Small intestine (tissue), 7 donors: ENCODE measurements around the gene WFDC10A. TPM values are rescaled to one million over a fixed set of nuclear protein-coding genes. Genes with fewer than 3 reads are reported as not detected.
"Not testable (repeated sequence)": the region's sequence is repeated elsewhere in the genome, so short reads cannot be mapped to it uniquely, and the experiment has no call there.

Experiments used
- DNase-seq, 2 donors: peaks; one replicate each; pipeline versions ENCODE4 v3.0.0 to v3.0.0-alpha.2; 2013
- FAIRE-seq: peaks from 2 replicates; lab custom pipeline; 2012; peaks lifted over from hg19 to GRCh38; lab: Jason Lieb, UNC
- H3K27ac ChIP-seq, 3 donors: one replicate each; pipeline ENCODE4 v1.5.1; 2013; ENCODE audit warnings: low read length in 2 of 3, mild to moderate bottlenecking in 2 of 3, control low read depth in 1 of 3, inconsistent platforms in 1 of 3, low read depth in 1 of 3, moderate library complexity in 1 of 3
- H3K27me3 ChIP-seq, 3 donors: one replicate each; pipeline ENCODE4 v1.6.1; 2013; ENCODE audit warnings: low read length in 3 of 3, inconsistent platforms in 1 of 3; ENCODE audit not compliant: control insufficient read depth in 3 of 3, insufficient read depth in 3 of 3
- H3K36me3 ChIP-seq, 3 donors: one replicate each; pipeline ENCODE4 v1.6.1; 2013; ENCODE audit warnings: low read length in 3 of 3, inconsistent platforms in 1 of 3, low read depth in 1 of 3, mild to moderate bottlenecking in 1 of 3, moderate library complexity in 1 of 3; ENCODE audit not compliant: control insufficient read depth in 3 of 3, insufficient read depth in 2 of 3
- H3K4me1 ChIP-seq, 3 donors: one replicate each; pipeline ENCODE4 v1.6.1; 2013; ENCODE audit warnings: low read length in 2 of 3, inconsistent platforms in 1 of 3, low read depth in 1 of 3, mild to moderate bottlenecking in 1 of 3, moderate library complexity in 1 of 3; ENCODE audit not compliant: control insufficient read depth in 3 of 3, insufficient read depth in 2 of 3
- H3K4me3 ChIP-seq, 3 donors: one replicate each; pipeline ENCODE4 v1.5.1; 2013; ENCODE audit warnings: low read length in 3 of 3, control low read depth in 1 of 3, inconsistent platforms in 1 of 3, low read depth in 1 of 3, mild to moderate bottlenecking in 1 of 3, moderate library complexity in 1 of 3
- H3K9me3 ChIP-seq, 2 donors: one replicate each; pipeline ENCODE4 v1.6.1; 2013; ENCODE audit warnings: low read depth in 1 of 2, low read length in 1 of 2; ENCODE audit not compliant: control insufficient read depth in 2 of 2, insufficient read depth in 1 of 2
- WGBS, 3 donors: extraction: QIAGEN DNeasy Blood & Tissue Kit; methylation state at CpG; one replicate each; pipeline ENCODE4 v1.1.7; 2013; 5-methylcytosine and 5-hydroxymethylcytosine counted together
- polyA plus RNA-seq, 4 donors: library from polyadenylated mRNA; stranded (reverse) in 3 of 4; unstranded in 1 of 4; fragments of 200-250 nt in 3 of 4; fragments of 120-200 nt in 1 of 4; gene quantifications; one replicate each; pipeline versions ENCODE4 v1.2.1 to v1.2.3, GENCODE V29; 2013
- donor health status: healthy with polysubstance abuse.
- donor health status: control.
- donor health status: control.
- donor health status: Bipolar disorder and iron deficiency.
- donor health status: healthy.

WFDC10A gene
- polyA plus RNA-seq, 4 donors: not detected

DNA sequence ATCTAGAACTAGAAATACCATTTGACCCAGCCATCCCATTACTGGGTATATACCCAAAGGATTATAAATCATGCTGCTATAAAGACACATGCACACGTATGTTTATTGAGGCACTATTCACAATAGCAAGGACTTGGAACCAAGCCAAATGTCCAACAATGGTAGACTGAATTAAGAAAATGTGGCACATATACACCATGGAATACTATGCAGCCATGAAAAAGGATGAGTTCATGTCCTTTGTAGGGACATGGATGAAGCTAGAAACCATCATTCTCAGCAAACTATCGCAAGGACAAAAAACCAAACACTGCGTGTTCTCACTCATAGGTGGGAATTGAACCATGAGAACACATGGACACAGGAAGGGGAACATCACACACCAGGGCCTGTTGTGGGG lies 27.5 kb downstream of the WFDC10A start:
- DNase-seq, FAIRE-seq, H3K36me3 ChIP-seq, H3K27ac ChIP-seq, H3K27me3 ChIP-seq, H3K9me3 ChIP-seq, H3K4me1 ChIP-seq, H3K4me3 ChIP-seq: not testable (repeated sequence)
- 86 to 93% (median 87%) methylated on average over 3 of the region's 3 CpGs for WGBS, 3 donors

DNA sequence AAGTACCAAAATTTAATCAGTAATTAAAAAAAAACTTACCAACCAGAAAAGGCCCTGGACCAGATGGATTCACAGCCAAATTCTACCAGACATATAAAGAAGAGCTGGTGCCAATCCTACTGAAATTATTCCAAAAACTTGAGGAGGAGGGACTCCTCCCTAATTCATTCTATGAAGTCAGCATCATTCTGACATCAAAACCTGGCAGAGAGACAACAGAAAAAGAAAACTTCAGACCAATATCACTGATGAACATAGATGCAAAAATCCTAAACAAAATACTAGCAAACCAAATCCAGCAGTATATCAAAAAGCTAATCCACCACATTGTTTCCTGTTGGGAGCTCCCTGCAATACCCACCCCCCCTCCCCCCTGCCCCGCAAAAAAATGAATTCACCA lies 40.6 kb downstream of the WFDC10A start, which contains the start of gene WFDC11:
Gene WFDC11 (minus strand): TSS at position 101 of the 400 bp plus-strand sequence. CDS start 19,639 bp downstream, outside the sequence.
- 69 to 84% (median 82%) methylated on average over 1 of the region's 1 CpG for WGBS, 3 donors

GRCh38 chr20:45672765-45673164 lies 43.2 kb downstream of the WFDC10A start:
- DNase-seq (no peak), FAIRE-seq (no peak)
- no peaks in the 10 kb centered on the region for H3K4me1 ChIP-seq
- no peak overlapping the region for H3K4me3 ChIP-seq
- no peak overlapping the region for H3K27ac ChIP-seq
- no peaks in the 10 kb centered on the region for H3K9me3 ChIP-seq
- no peaks in the 10 kb centered on the region for H3K36me3 ChIP-seq
- no peaks in the 10 kb centered on the region for H3K27me3 ChIP-seq

More for the DNA sequence above, 40.6 kb downstream of the WFDC10A start, which contains the start of gene WFDC11:
- no peaks in the 10 kb centered on the region for H3K9me3 ChIP-seq
- FAIRE-seq (no peak), DNase-seq (no peak)
- H3K4me1 ChIP-seq: no peaks in the 10 kb centered on the region
- H3K27ac ChIP-seq: no peak within 1 kb of the TSS
- H3K36me3 ChIP-seq: no peaks in the 10 kb centered on the region
- no peaks in the 10 kb centered on the region for H3K27me3 ChIP-seq
- H3K4me3 ChIP-seq: no peak within 1 kb of the TSS

DNA sequence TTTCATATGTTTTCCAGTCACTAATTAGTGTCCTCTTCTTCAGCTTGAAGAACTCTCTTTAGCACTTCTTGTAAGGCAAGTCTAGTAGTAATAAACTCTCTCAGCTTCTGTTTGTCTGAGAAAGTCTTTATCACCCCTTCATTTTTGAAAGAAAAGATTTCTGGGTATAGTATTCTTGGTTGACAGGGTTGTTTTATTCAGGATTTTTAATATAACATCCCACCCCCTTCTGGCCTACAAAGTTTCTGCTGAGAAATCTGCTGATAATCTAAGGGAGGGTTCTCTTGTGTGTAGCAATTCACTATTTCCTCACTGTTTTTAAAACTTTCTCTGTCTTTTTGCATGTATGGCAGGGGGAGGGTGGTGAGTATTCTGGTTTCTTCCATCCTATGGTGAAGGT lies 50.1 kb downstream of the WFDC10A start:
- no peak for FAIRE-seq
- no peak overlapping the region for H3K4me3 ChIP-seq

More for the DNA sequence above, 50.1 kb downstream of the WFDC10A start:
- Histone ChIP-seq H3K9me3 (peaks cover 2 to 22% of the 10 kb centered on the region in 2 donors), H3K27ac (no peak overlapping the region), H3K4me1 (no peaks in the 10 kb centered on the region), H3K36me3 (no peaks in the 10 kb centered on the region), H3K27me3 (peaks cover 0 to 4% (median 0%) of the 10 kb centered on the region in 3 donors)
- no peak for DNase-seq

Other genes starting within 250 kb of the WFDC10A start
- 100 to 1,000 TPM in 2 of 4 donors, 10 to 100 TPM in 2; 46.1 to 114 (median 101) TPM for gene DBNDD2, start 221.4 kb upstream of the WFDC10A start, polyA plus RNA-seq
- 100 to 1,000 TPM in 1 of 4 donors, 10 to 100 TPM in 3; 49.7 to 119 (median 68.1) TPM for gene PIGT, start 213.6 kb upstream of the WFDC10A start, polyA plus RNA-seq
- gene WFDC2, start 160.0 kb upstream of the WFDC10A start, polyA plus RNA-seq: 1 to 10 TPM; 1.8 to 7.8 (median 3.9) TPM
- gene SPINT3, start 114.1 kb upstream of the WFDC10A start, polyA plus RNA-seq: not detected
- not detected for gene WFDC6, start 90.3 kb upstream of the WFDC10A start, polyA plus RNA-seq
- gene EPPIN, start 82.3 kb upstream of the WFDC10A start, polyA plus RNA-seq: not detected
- not detected for gene WFDC8, start 50.5 kb upstream of the WFDC10A start, polyA plus RNA-seq
- gene WFDC9, start 1.5 kb downstream of the WFDC10A start, polyA plus RNA-seq: not detected
- not detected for gene WFDC11, start 40.5 kb downstream of the WFDC10A start, polyA plus RNA-seq
- gene WFDC13, start 72.3 kb downstream of the WFDC10A start, polyA plus RNA-seq: under 1 TPM in 1 of 4 donors, not detected in 3; 0.04 TPM
- under 1 TPM in 1 of 4 donors, not detected in 3; 0.16 TPM for gene WFDC10B, start 75.3 kb downstream of the WFDC10A start, polyA plus RNA-seq
- not detected for gene SPINT4, start 92.6 kb downstream of the WFDC10A start, polyA plus RNA-seq
- under 1 TPM in 2 of 4 donors, not detected in 2; 0.44 to 0.81 TPM for gene WFDC3, start 162.1 kb downstream of the WFDC10A start, polyA plus RNA-seq
- gene DNTTIP1, start 162.2 kb downstream of the WFDC10A start, polyA plus RNA-seq: 10 to 100 TPM; 27.9 to 42.7 (median 36.9) TPM
- gene UBE2C, start 182.9 kb downstream of the WFDC10A start, polyA plus RNA-seq: 10 to 100 TPM; 10.8 to 99.6 (median 24.0) TPM
- gene TNNC2, start 197.6 kb downstream of the WFDC10A start, polyA plus RNA-seq: 10 to 100 TPM in 2 of 4 donors, 1 to 10 TPM in 2; 2.6 to 23.7 (median 13.5) TPM
- gene SNX21, start 204.1 kb downstream of the WFDC10A start, polyA plus RNA-seq: 10 to 100 TPM in 2 of 4 donors, 1 to 10 TPM in 2; 7.8 to 14.6 (median 10.1) TPM
- gene ACOT8, start 227.7 kb downstream of the WFDC10A start, polyA plus RNA-seq: 100 to 1,000 TPM in 1 of 4 donors, 10 to 100 TPM in 3; 28.6 to 123 (median 47.6) TPM
- 1 to 10 TPM; 2.7 to 6.8 (median 4.1) TPM for gene ZSWIM3, start 227.9 kb downstream of the WFDC10A start, polyA plus RNA-seq